Measurements from ENCODE around the gene CCDC192.
"Not testable (repeated sequence)": the region's sequence is repeated elsewhere in the genome, so short reads cannot be mapped to it uniquely, and the experiment has no call there.

The CCDC192 gene

GRCh38 chr5:127847641-127848040 is 144.4 kb downstream of the CCDC192 start:
- DNase-seq (ENCODE audit: low read depth) = not testable (repeated sequence)

DNA sequence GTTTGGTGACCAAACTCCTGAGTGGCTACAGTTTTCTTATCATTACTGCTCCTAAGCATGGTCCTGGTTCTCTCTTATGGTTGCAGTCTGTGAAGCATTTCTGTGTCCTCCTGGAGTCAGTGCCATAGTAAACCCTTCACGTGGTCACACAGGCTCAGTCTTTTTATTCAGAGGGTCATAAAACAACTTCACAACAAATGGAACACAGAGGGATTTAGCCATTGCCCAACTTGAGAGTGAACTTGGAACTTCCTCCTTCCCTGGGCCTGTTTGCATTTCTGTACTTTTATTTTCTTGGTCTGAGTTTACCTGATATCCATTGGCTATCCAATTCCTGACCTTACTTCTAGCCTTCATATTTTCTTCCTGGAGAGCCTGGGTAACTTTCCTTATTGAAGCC is 144.9 kb downstream of the CCDC192 start:
- no peak for DNase-seq (ENCODE audit: low read depth)

- DNase-seq (ENCODE audit: low read depth) = no peak
Measured at GRCh38 chr5:127849408-127849807, 146.2 kb downstream of the CCDC192 start.

DNA sequence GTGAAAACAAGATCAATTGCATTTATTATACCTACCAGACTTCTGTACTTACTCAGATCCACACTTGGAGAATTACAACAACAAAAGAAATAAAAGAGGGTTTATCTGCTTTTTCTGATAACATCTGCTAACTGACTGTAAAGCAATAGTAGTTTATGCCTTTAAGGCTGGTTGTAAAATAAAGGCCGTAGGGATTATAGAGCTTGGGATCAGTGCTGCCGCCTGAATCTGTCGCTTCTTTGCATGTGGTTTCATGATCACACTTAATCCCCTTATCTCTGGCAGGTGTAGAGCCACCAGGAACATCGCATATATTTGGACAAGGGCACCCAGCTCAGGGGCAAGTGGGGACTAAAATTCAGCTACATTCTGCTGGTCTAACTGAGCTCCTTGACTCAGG is 146.7 kb downstream of the CCDC192 start:
- no peak for DNase-seq (ENCODE audit: low read depth)

DNA sequence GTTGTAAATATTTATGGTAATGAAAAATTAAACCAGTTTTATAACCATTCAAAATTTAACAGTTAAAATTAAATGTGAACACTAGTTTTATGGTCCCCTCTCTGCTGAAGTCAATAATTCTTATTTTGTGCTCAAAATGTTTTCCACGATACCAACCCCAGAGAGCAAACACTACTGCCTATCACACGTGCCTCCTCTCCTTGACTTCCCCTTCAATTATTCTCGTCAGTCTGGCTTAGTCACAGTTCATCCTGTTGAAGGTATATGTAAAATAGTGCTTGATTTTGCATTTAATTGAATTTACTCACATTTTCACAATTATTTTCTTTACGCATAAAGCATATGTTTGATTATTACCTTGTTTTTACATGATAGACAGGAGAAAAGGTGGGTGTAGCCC is 148.8 kb downstream of the CCDC192 start:
- no peak for DNase-seq (ENCODE audit: low read depth)

DNA sequence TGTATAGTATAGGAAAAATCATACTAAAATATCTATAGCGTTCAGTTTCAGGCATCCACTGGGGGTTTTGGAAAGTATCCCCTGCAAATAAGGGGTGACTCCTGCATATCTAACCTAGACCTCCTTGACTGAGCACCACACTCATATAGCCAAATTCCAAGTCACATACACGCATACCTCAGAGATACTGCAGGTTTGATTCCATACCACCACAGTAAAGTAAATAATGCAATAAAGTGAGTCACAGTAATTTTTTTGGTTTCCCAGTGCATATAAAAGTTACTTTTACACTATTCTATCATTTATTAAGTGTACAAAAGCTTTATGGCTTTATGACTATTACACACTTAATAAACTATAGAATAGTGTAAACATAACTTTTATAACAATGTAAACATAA is 151.3 kb downstream of the CCDC192 start:
- DNase-seq (ENCODE audit: low read depth) = no peak

DNA sequence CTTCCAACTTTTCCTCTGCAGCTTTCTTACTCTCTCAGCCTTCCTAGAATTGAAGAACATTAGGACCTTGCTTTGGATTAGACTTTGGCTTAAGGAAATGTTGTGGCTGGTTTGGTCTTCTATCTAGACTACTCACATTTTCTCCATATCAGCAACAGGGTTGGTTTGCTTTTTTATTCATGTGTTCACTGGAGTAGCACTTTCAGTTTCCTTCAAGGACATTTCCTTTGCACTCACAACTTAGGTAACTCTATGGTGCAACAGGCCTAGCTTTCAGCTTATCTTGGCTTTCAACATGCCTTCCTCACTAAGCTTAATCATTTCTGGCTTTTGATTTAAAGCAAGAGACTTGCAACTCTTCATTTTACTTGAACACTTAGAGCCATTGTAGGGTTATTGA is 153.1 kb downstream of the CCDC192 start:
- DNase-seq (ENCODE audit: low read depth) = no peak

DNA sequence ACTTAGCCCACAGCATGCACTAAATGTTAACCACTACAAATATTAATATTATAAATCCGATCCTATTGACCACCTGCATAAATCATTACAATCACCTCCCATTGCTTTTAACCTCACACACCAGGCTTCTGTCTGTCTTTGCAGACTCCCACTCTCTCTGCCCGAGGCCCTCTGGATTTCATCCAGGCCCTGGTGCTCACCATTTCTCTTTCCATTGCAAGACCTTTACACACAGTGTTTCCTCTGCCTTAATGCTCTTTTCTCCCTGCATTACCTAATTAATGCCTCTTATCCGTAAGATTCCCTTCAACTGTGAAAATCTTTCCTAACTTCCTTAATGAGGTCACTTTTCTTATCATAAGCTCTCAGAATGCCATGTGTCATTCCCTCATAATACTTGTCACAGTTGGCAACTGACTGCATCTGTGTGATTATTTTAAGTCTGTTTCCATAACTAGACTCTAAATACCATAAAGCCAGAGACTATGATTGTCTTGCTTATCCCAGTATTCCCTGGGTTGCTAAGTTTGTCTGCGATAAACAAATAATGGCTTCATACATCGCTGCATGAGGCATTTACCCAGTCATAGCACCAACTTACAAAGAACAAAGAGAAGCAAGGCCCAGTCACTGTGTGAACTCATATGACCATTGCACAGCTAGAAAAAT is 155.1 kb downstream of the CCDC192 start:
- no peak for DNase-seq (ENCODE audit: low read depth)

DNA sequence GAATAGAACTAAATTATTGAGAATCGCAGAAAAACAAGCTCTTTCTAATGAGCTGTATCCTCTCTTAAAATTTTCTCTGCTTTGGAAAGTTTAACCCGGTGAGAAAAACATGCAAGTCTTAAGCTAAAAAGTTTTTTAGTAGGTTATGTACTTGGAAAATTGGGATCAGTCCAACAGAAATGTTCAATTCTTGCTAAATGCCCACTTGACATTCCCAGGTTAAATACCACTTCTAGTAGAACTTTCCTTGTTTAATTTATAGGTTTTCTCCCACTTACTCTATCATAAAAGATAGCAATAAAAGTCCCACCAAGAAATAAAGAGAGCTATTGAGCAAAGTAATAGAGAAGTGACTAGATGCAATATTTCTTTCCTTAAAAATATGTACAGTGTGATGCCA is 157.1 kb downstream of the CCDC192 start:
- DNase-seq (ENCODE audit: low read depth) = no peak

DNA sequence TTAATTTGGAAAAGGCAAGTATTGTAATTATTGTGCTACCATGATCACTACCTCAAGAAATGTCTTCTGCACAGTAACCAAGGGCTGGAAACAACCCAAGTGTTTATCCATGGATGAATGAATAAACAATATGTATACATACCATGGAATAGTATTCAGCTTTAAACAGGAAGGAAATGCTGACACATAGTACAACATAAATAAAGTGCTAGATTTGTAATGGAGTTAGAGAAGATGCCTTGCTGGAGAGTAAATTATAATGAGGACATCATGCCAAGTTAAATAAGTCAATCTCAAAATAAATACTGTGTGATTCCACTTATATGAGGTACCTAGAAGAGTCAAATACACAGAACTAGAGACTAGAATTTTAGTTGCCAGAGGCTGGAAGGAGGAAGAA is 160.0 kb downstream of the CCDC192 start:
- no peak for DNase-seq (ENCODE audit: low read depth)

DNA sequence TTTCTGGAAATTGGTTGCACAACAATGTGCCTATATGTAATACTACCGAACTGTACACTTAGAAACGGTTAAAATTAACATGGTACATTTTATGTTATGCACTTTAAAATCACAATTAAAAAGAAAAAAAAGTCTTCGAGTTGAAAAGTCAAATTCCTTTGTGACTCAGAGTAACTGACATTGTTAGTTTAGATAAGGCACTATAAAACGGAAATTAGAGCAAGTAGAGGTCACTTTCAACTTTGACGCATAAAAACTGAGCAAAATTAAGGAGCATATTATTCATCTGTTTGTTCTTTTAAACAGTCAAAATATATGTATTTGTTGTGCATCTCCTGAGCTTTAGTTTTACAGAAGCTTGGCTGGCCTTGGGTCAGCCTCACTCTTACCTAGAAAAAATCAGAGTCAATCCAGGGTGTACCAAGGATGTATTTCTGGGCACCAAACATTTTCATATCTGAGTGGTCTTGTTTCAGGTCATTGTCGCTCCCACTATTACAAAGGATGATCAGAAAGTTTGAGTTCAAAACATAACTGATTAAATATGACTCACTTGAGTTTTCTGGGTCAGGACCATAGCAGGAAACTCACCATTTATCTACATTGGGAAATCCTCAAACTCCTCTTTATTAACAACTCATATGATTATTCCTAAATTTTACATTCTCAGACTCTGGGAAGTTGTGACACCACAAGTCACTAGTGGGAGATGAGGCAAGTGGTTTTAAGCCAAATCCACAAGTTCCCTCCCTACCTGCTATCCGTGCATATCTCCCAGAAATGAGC is 160.6 kb downstream of the CCDC192 start:
- DNase-seq (ENCODE audit: low read depth) = no peak

GRCh38 chr5:127864511-127864910 is 161.3 kb downstream of the CCDC192 start:
- DNase-seq (ENCODE audit: low read depth) = no peak

GRCh38 chr5:127865273-127865672 is 162.1 kb downstream of the CCDC192 start:
- DNase-seq (ENCODE audit: low read depth) = no peak

GRCh38 chr5:127867022-127867783 is 164.0 kb downstream of the CCDC192 start:
- no peak for DNase-seq (ENCODE audit: low read depth)

- DNase-seq (ENCODE audit: low read depth) = no peak
Measured at GRCh38 chr5:127870914-127871313, 167.7 kb downstream of the CCDC192 start.

GRCh38 chr5:127871503-127872153 is 168.4 kb downstream of the CCDC192 start:
- no peak for DNase-seq (ENCODE audit: low read depth)

DNA sequence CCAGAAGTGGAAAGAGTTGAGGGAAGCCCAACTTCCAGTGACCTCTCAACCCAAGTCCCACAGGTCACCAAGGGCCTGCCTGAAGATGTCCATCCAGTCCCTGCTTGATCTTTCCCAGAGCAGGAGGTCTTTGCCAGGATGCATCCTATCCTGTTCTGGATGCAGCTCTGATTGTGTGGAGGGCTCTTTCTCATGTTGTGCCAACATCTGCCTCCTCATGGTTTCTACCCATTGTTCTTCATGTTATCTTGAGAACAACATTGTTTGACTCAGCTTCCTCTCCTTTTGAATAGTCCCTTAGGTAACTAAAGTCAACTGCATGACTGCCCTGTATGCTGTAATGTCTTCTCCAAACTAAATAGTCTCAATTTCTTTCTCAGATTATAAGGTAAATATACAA is 169.3 kb downstream of the CCDC192 start:
- no peak for DNase-seq (ENCODE audit: low read depth)

DNA sequence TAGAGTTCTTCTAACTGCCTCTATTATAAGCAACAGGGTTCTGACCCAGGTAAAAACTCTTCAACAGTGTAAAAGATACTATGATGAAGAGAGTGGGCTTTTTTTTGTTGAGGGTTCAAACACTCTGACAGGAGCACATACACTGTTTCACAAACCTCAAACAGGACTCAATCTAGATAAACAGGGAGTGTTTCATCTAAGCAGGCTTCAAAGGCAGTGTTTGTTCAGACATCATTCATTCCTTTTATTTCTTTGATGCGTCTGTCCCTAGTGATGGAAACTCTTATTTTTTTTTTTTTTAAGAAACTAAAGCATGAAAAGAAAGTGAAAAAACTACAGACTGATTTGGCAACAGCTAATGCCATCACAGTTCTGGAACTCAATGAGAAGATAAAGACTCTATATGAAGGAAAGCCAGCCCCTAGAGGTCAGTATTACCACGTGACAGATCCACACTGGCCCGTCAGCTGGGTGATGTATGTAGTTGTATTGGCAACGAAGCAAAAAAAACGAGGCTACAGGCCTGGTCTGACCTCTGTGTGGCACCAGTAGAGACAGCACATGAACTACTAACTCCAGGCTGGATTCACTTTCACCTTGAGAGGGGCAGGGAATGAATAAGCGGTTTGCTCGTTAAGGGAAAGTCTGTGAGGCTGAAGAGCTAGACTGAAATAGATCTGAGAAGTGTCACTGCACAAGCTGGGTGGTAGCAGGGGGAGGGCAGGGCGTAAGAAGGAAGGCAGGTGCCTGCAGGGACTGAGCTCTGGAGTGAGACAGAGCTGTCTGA is 172.2 kb downstream of the CCDC192 start:
- no peak for DNase-seq (ENCODE audit: low read depth)

DNA sequence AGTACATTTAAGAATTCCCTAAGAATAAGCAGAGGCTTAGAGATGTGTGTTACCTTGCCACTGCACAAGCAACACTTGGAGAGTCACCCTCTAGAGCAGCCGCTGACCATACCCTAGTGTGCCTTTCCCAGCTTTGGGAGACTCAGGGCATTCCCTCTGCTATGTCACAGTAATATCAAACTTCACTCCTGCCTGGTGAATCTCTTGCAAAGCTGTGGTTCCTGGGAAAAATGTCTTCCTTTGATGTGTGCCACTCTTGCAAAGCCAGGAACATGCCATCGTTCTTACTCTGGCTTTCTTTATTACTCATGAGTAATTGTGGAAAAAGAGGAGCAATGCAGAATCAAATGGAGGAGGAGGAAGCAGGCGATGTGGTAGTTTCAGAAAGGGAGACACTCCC is 173.2 kb downstream of the CCDC192 start:
- DNase-seq (ENCODE audit: low read depth) = no peak

DNA sequence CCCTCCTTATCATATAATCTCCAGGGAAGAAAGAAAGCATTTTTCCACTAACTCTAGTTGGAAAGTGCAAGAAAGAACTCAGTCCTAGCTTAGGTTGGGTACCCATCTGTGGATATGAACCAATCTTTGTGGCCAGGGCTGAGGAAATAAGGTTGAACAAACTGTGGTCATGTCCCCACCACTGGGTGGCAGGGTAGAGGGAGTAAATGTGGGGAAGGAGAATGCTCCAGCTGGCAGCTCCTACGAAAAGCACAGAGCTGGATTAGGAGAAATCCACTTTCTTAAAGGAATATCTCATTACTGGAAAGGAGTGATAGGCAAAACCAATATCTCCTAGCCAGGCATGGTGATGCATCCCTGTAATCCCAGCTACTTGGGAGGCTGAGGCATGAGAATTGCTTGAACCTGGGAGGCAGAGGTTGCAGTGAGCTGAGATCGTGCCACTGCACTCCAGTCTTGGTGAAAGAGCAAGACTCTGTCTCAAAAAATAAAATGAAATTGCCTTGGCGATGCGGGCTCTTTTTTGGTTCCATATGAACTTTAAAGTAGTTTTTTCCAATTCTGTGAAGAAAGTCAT is 175.1 kb downstream of the CCDC192 start:
- DNase-seq (ENCODE audit: low read depth) = no peak

- no peak for DNase-seq (ENCODE audit: low read depth)
Measured at GRCh38 chr5:127884416-127884815, 181.2 kb downstream of the CCDC192 start.

All from T-helper 22 cell (primary cell).